Testis (tissue), 2 donors: ENCODE measurements around the gene NEURL4.

Experiments used
- POLR2A ChIP-seq: fragments of 450-650 bp; IDR thresholded peaks from one replicate; pipeline ENCODE4 v1.6.1; 2017; ENCODE audit warnings: antibody characterized with exemption, mild to moderate bottlenecking, moderate library complexity
- TF ChIP-seq, protein P1 (sequence below), 3 experiments: fragments of 450-650 bp in 2 of 3; fragments of 200-600 bp in 1 of 3; sonication (generic) in 1 of 3; IDR thresholded peaks; one replicate each; pipeline ENCODE4 v1.5.1; 2016 to 2019; ENCODE audit warnings: antibody characterized with exemption in 3 of 3, mild to moderate bottlenecking in 2 of 3, moderate library complexity in 1 of 3

DNA sequence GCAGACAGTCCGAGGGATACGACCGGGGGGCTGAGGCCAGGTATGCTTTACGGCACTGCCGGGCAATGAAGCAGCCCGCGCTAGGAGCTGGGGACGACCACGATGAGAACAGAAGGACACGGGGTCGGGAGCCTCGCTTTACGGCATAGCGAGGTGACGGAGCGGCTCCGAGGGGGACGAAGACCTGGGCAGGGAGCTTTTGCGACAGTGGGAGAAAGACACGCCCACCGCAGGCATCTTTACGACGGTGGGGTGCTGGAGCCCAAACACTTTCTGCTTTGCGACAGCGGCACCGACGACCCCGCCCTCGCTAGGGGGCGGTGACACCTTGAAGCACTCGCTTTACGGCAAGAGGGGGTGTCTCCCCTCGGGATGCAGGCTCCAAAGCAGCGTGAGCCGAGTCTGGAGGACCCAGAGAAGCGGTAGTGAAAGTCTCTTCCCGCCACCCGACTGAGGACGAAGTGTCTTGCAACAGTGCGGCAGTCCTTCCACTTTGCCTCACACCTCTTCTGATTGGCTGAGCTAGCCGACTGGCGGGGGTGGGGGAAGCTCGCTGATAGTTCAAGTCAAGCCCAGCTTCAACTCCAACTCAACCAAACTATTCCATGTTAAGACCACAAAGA is 350 bp upstream of the NEURL4 start:
- TF ChIP-seq, protein P1, sequence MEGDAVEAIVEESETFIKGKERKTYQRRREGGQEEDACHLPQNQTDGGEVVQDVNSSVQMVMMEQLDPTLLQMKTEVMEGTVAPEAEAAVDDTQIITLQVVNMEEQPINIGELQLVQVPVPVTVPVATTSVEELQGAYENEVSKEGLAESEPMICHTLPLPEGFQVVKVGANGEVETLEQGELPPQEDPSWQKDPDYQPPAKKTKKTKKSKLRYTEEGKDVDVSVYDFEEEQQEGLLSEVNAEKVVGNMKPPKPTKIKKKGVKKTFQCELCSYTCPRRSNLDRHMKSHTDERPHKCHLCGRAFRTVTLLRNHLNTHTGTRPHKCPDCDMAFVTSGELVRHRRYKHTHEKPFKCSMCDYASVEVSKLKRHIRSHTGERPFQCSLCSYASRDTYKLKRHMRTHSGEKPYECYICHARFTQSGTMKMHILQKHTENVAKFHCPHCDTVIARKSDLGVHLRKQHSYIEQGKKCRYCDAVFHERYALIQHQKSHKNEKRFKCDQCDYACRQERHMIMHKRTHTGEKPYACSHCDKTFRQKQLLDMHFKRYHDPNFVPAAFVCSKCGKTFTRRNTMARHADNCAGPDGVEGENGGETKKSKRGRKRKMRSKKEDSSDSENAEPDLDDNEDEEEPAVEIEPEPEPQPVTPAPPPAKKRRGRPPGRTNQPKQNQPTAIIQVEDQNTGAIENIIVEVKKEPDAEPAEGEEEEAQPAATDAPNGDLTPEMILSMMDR (IDR thresholded peaks at IDR 0.05) = peak in 2 of 3 experiments; percentile 14 to 26
- no peak for TF ChIP-seq POLR2A
